NCI-H2107 treated with DMSO at 0.1 percent for 48 hours (cell line): ENCODE results near the gene PSKH1.
"Not testable (repeated sequence)": the region's sequence is repeated elsewhere in the genome, so short reads cannot be mapped to it uniquely, and the experiment has no call there.

ENCODE experiments used
- DNase-seq: peaks from one replicate; lab custom pipeline; 2025; ENCODE audit not compliant: unreplicated experiment; lab: John Stamatoyannopoulos, UW

PSKH1 gene

GRCh38 chr16:67892899-67893742 lies at the start of gene PSKH1:
Gene PSKH1, plus strand, starts transcription at chr16:67893254. Its CDS starts 15,496 bp downstream, at chr16:67908750.
- DNase-seq, result peak; percentile 91

DNA sequence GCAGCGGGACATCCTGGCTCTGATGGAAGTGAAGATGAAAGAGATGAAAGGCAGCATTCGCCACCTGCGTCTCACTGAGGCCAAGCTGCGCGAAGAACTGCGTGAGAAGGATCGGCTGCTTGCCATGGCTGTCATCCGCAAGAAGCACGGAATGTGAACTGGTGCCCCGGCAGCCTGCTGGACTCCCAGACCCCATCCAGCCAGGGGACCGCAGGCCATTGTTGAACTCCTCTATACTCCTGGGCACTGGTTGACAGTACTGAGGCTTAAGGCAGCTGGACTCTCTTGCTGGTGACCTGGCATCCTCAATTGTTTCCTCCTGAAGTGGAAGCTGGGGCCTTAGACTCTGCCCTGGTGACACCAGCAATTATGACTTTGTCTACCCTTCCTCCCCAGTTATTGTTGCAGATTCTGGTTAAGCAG lies 49.7 kb upstream of the PSKH1 start:
- no peak for DNase-seq

DNA sequence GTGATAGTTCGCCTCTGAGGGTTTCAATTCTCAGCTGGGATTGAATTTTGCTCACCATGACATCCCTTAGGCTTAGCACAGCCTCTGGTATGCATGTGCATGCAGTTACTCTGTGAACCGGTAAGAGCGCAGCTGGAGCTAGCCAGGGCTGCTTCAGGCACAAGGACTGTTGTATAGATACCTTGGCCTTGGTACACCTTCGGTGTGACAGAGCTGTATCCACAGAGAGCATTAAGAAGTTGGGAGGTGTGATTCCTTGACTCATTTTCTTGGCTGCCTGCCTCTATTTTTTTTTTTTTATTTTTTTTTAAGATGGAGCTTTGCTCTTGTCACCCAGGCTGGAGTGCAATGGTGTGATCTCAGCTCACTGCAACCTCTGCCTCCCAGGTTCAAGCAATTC lies 48.6 kb upstream of the PSKH1 start:
- no peak for DNase-seq

- DNase-seq, result no peak
These were observed 47.6 kb upstream of the PSKH1 start for GRCh38 chr16:67845291-67846062.

DNA sequence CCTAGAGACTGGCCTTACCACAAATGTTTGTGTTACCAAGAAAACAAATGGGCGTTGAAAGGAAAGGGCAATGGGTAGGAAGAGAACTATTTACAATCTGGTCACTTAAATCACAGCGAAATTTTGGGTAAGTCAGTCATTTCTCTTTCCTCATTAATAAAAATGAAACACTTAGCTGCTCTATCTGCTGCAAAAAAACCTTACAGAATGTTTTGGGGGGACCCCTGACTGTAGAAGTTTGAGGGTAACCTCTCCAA lies 47.1 kb upstream of the PSKH1 start:
- no peak for DNase-seq

- DNase-seq, result peak; percentile 83
These were observed 46.6 kb upstream of the PSKH1 start, which contains the start of gene NUTF2 for GRCh38 chr16:67846320-67847063. Gene NUTF2, plus strand, starts transcription at chr16:67846933. Its CDS starts 18,198 bp downstream, at chr16:67865131.

DNA sequence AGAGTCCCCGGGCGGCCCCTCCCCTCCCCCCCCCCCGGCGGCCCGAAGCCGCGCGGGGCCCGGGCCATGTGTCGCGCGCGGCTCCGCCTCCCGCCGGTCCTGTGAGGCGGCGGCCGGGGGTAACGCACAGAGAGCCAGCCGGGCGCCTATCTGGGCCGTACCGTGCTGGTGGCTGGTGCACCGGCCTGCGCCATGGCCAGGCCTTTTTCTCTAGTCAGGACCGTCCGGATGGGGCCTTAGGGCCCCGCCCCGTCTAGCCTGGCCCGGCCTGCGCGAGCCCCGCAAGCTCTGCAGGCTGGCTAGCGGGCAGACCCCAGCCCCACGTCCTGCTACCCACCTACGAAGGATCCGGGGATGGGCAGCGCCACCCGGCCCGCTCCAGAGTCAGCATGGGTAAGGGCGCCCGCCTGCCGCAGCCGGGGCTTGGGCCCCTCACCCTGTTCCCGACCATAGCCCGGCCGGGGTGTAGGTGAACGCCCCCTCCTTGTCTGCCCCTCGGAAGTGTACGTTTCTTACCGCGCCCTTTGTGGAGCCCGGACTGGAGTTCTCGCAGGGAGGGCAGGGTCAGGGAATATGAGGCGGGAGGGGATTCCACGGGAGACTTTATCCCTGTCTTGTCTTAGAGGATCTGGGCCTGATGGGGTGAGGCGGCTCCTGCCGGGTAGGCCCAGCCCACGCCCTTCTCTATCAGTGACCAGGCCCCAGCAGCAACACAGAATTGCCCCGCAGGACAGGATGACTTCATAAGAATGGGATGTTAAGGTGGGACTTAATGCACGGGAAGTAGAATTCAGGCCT lies 45.8 kb upstream of the PSKH1 start, which contains the start of gene CENPT:
Gene CENPT (minus strand): TSS at position 630 of the 798 bp plus-strand sequence. CDS start 13,834 bp downstream, outside the sequence.
- DNase-seq, result no peak

GRCh38 chr16:67848118-67848517 lies 44.9 kb upstream of the PSKH1 start:
- DNase-seq, result no peak

GRCh38 chr16:67853670-67854069 lies 39.4 kb upstream of the PSKH1 start:
- DNase-seq, result no peak

DNA sequence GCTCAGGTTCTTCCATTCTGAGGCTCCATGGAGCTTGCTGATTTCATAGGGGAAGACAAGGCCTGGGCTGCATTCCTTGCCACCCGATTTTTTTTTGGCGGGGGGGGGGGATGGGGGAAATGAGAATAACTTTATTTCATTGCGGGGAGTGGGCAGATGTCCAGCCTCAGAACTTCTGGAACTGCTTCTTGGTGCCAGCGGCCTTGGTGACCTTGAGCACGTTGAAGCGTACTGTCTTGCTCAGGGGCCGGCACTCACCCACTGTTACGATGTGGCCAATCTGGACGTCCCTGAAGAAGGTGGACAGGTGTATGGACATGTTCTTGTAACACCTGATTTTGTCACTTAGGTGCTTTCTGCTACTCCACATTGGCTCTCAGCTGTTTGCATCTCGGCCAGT lies 37.3 kb upstream of the PSKH1 start:
- no peak for DNase-seq

- DNase-seq, result no peak
These were observed 36.0 kb upstream of the PSKH1 start for GRCh38 chr16:67856927-67857546.

- DNase-seq, result no peak
These were observed 35.4 kb upstream of the PSKH1 start for GRCh38 chr16:67857547-67858233.

- no peak for DNase-seq
These were observed 34.6 kb upstream of the PSKH1 start for GRCh38 chr16:67858500-67858899.

DNA sequence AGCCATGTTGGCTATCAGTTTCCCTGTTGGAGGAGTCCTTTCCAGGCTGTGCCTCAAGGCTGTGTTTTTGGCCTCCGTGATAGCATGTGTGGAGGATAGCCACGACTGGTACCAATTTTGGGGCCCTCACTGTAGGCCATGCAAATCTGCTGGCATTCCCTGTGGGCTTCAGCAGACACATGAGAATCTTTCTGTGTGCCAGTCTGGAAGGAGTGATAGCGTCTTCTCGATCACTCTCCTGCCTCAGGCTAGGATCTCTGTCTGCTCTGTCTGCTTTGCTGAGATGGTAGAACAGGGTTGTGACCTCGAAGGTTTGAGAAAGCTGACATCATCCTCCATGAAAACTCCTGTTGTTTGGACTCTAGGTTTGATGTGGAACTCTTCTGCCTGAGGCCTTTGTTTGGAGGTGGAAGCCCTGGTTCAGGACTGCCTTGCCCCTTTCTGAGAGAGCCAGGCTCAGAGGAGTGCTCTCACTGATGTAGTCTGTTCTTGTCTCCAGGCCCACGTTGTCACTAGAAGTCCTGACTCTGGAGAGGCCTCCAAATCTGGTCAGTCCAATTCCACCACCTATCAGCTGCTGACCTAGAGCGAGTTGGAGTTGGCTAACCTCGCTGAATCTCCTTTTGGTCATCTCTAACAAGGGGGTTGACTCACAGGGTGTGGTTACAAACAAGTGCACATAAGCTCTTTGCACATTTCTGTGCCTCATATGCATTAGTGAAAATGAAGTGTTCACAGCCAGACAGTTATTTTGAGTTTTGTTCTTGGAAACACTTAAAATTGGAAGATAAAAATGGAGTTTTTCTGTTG lies 32.3 kb upstream of the PSKH1 start:
- DNase-seq, result no peak

DNA sequence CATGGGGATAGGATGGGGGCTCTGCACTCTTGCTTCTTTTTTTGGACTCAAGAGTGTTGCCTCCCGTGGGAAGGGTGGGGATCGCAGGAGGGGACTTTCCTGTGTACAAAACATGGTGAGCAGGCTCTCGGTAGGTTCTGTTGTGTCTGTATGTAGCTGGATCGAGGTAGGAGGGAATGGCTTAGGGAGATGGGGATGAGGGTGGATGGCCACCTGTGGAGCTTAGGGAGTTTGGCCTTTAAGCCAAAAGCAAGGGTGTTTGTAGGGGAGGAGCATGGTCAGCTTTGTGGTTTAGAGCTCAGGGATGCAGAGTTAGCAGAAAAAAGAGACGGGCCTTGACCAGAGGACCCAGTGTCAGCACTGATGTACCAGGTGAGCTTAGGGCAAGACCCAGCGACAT lies 31.2 kb upstream of the PSKH1 start:
- DNase-seq, result no peak

- DNase-seq, result no peak
These were observed 30.2 kb upstream of the PSKH1 start for GRCh38 chr16:67862623-67863583.

DNA sequence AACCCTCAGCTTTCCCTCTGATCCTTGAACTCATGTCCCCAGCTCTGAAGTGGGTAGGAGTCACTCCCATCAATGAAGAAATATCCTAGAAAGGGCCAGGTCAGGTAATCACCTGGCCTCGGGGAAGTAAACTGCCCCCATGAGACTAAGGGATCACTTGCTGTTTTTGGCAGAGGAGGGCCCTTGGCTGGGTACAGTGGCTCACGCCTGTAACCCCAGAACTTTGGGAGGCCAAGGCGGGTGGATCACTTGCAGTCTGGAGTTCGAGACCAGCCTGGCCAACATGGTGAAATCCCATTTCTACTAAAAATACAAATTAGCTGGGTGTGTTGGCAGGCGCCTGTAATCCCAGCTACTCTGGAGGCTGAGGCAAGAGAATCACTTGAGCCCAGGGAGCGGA lies 29.0 kb upstream of the PSKH1 start:
- not testable (repeated sequence) for DNase-seq

DNA sequence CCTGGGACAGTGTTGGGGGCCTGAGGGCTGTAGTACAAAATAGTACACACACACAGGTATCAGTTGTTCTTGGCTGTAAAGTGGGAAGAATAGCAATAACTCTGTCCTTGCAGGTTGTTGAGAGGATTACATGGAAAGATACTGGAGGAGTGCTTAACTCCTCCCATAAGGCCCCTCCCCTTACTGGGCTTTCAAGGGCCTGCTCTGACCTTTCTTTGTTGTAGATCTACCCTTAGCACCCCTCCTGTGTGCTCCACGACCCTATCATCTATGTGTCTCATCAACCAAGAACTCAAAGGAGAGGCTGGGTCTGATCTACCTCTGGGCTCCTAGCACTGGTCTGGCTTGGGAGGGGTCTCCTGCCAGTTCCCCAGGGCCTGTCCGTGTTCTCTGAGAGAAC lies 28.5 kb upstream of the PSKH1 start:
- DNase-seq, result no peak
